ENCODE data around the gene STAT5B. TPM values are rescaled to one million over a fixed set of nuclear protein-coding genes. Genes with fewer than 3 reads are reported as not detected.

STAT5B gene
- polyA plus RNA-seq, 1 donor = 40.2 TPM

Other genes with a start within 250 kb of the STAT5B start
- 1.2 TPM for gene C17orf113, start 225.8 kb downstream of the STAT5B start, polyA plus RNA-seq (ENCODE audit: insufficient read length)
- gene ZNF385C, start 177.9 kb downstream of the STAT5B start, polyA plus RNA-seq (ENCODE audit: insufficient read length) = 6.7 TPM
- 5.8 TPM for gene DHX58, start 163.7 kb downstream of the STAT5B start, polyA plus RNA-seq (ENCODE audit: insufficient read length)
- 45.9 TPM for gene KAT2A, start 155.0 kb downstream of the STAT5B start, polyA plus RNA-seq (ENCODE audit: insufficient read length)
- 0.25 TPM for gene HSPB9, start 153.6 kb downstream of the STAT5B start, polyA plus RNA-seq (ENCODE audit: insufficient read length)
- gene RAB5C, start 121.4 kb downstream of the STAT5B start, polyA plus RNA-seq (ENCODE audit: insufficient read length) = 60.0 TPM
- gene KCNH4, start 95.2 kb downstream of the STAT5B start, polyA plus RNA-seq (ENCODE audit: insufficient read length) = not detected
- gene HCRT, start 90.9 kb downstream of the STAT5B start, polyA plus RNA-seq (ENCODE audit: insufficient read length) = not detected
- 12.8 TPM for gene GHDC, start 81.9 kb downstream of the STAT5B start, polyA plus RNA-seq (ENCODE audit: insufficient read length)
- 15.0 TPM for gene STAT5A, start 12.1 kb upstream of the STAT5B start, polyA plus RNA-seq (ENCODE audit: insufficient read length)
- gene STAT3, start 112.1 kb upstream of the STAT5B start, polyA plus RNA-seq (ENCODE audit: insufficient read length) = 47.6 TPM
- gene CAVIN1, start 146.9 kb upstream of the STAT5B start, polyA plus RNA-seq (ENCODE audit: insufficient read length) = 242 TPM
- gene ATP6V0A1, start 182.5 kb upstream of the STAT5B start, polyA plus RNA-seq (ENCODE audit: insufficient read length) = 27.6 TPM